HG03159 (cell line): ENCODE results near the gene FGB.
A peak's percentile ranks its signal among the peaks of the same experiment; 100 is the strongest.

ENCODE experiments used
- ATAC-seq: cut with Tn5 transposase; IDR thresholded peaks from one replicate; pipeline ENCODE4 v1.9.1; 2021; ENCODE audit warnings: mild to moderate bottlenecking, moderate library complexity; ENCODE audit not compliant: unreplicated experiment

FGB gene

DNA sequence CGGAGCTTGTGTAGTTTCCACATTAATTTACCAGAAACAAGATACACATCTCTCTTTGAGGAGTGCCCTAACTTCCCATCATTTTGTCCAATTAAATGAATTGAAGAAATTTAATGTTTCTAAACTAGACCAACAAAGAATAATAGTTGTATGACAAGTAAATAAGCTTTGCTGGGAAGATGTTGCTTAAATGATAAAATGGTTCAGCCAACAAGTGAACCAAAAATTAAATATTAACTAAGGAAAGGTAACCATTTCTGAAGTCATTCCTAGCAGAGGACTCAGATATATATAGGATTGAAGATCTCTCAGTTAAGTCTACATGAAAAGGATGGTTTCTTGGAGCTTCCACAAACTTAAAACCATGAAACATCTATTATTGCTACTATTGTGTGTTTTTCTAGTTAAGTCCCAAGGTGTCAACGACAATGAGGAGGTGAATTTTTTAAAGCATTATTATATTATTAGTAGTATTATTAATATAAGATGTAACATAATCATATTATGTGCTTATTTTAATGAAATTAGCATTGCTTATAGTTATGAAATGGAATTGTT lies at the start of gene FGB:
Gene FGB, plus strand, starts transcription at position 315 of the 558 bp plus-strand sequence. Its CDS starts 8 bp downstream, at position 323.
- ATAC-seq = no peak

- no peak for ATAC-seq
These were observed 46.3 kb upstream of the FGB start for GRCh38 chr4:154516318-154517029.

DNA sequence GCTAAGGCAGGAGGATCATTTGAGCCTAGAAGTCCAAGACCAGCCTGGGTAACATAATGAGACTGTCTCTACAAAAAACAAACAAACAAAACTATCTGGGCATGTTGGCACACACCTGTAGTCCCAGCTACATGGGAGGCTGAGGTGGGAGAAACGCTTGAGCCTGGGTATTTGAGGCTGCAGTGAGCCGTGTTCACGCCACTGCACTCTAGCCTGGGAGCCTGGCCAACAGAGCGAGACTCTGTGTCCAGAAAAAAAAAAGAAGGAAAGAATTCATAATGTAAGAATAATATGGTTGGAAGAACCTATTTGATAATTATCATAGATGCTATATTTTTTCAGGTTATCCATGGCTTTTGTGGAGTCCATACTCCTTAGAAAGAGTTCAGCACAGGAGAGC lies 45.2 kb upstream of the FGB start:
- ATAC-seq = no peak

- no peak for ATAC-seq
These were observed 43.6 kb upstream of the FGB start for GRCh38 chr4:154519214-154519613.

GRCh38 chr4:154521607-154522006 lies 41.2 kb upstream of the FGB start:
- ATAC-seq = no peak

- ATAC-seq = peak; percentile 62
These were observed 36.7 kb upstream of the FGB start for GRCh38 chr4:154526151-154526550.

GRCh38 chr4:154527308-154527707 lies 35.5 kb upstream of the FGB start:
- ATAC-seq = no peak

- no peak for ATAC-seq
These were observed 33.9 kb upstream of the FGB start for GRCh38 chr4:154528869-154529268.

GRCh38 chr4:154529728-154530519 lies 32.9 kb upstream of the FGB start:
- no peak for ATAC-seq

DNA sequence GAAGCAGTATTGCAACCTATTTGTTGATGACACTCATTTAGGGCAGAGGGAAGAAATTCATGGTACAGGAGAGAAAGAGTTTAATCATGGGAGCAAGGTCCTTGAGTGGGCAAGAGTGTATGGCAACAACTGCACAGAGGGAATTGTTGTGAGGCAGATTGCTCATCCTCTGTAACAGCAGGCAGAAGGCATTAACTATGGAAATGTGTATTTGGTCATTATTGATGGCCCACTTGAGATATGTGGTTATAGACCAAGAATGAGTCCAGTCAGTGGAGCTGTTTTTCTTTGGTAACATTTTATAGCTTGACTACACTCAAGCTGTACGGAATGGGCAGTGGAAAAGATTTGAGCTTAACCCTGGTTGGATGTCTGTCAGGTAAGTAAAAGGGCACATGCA lies 28.5 kb upstream of the FGB start:
- no peak for ATAC-seq

DNA sequence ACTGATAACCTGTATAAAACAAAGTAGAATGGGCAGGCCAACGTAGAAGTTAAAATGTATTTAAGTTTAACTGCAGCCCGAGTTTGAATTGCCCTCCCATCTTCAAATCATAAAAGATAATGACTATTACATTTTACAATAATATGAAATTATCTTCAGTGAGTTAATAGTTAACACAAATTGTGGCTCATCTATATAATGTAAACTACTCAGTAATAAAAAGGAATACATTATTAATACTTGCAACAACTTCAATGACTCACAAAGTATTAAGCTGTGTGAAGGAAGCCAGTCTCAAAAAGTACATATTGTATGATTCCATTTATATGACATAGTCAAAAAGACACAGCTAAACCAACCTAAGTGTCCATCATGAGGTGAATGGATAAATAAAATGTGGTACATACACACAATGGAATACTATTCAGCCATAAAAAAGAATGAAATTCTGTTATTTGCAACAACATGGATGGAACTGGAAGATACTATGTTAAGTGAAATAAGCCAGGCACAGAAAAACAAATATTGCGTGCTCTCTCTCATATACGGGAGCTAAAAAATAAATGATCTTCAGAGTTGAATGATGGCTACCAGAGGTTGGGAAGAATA lies 20.4 kb upstream of the FGB start:
- no peak for ATAC-seq

DNA sequence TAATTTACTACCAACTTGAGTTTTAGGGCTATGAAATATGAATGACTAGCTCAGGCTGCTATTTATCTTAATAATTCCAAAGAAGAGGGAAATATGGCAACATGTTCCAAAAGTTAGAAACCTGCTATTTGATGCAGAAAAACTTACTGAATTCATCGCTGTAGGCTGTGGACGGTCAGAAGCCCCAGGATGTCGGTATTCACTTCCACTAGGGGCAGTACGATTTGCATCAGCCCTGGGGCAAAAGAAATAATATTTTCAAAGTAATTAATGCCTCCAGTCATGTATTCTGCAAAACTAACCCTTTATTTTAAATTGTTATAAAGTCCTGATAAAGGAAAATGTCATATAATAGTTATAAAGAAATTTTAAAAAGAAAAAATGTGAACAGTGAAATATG lies 17.1 kb upstream of the FGB start:
- ATAC-seq = no peak

GRCh38 chr4:154549894-154550790 lies 12.7 kb upstream of the FGB start, which contains the start of gene PLRG1:
PLRG1 (minus strand) TSS chr4:154550400; CDS start chr4:154550308, 92 bp downstream.
- peak; percentile 98 for ATAC-seq

DNA sequence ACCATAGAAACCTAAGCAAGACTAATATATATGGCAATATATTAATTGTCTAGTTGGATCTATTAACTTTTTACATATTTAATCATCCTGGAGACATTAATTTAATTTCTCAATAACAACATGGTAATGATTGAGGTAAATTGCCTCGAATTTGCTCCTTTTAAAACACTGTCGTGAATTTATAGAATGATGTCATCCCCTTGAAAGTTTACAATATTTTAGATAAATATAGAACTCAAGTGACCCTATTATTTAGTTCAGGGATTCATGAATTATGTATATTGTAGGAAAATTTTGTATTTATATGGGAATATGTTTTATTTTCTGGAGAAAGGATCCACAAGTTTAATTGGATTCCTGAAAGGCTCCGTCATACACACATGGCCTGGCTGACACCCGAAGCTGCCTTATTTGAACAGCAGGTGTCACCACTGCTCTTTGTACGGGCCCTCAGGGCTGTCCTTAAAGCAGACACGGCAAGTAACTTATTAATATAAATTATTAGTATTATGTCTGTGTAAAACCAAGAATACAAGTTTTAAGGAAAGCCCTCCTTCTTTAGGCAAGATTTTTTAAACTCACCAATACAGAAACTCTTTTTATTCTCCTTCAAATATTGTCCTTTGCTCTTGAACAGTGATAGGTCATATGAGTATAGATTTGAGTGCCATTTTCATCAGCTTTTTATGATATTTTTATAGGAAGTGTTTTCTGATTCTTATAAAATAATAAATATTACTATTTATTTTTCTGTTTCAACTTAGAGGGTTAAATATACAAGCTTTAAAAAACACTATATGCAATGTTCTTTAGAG lies 10.7 kb upstream of the FGB start:
- ATAC-seq = peak; percentile 53

DNA sequence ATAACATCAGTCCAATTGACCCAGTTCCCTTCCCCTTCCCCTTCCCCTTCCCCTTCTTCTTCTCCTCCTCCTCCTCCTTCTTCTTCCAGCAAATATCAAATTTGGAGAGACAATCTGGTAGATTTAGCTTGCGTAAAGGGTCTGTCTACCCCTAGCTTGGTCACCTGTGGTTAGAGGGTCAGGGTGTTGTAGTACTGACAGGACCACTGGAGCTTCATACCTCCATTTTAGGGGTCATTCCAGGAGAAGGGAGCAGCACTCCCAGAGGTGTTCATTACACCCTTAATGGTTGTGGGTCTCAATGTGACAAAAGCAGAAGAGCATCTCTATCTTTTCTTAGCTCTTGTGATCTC lies 3.7 kb upstream of the FGB start:
- ATAC-seq = peak; percentile 24

DNA sequence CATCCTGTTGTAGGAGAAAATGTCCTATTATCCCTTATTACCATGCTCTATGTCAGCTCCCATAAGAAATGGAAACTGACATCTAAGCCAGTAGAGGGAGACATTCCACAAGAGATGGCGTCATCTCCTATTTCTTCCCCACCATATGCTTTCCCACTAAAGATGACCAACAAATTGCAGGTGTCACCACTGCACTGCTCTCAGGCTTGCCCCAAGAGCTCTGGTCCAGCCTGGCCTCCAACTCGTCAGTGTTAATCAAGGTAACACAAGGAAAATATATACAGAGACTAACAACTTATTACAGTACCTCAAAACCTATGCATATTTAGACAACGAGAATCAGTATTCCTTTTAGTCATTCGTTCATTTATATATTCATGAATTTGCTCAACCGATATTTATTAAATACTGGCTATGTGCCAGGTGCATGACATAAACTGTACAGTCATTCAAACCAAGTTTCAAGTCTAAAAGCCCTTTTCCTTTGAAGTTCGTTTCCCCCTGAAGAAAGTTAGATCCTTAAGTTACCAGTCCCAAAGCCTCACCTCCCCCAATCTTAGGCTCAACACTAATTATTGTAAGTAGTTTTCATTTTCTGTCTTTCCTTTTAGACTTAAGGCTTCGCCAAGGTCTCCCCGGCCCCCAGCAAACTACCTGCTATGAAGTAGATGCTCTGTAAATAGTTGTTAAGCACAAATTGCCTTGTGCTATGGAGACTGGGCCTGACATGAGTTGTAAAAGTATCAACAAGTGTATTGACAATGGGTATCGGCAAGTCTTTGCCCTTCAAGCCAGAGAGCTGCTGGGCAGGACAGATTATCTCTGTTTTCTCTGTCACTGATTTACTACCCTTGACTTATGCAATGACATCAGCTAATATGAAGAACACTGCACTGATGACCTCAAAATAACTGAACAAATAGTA lies 3.1 kb upstream of the FGB start:
- ATAC-seq = peak; percentile 80

DNA sequence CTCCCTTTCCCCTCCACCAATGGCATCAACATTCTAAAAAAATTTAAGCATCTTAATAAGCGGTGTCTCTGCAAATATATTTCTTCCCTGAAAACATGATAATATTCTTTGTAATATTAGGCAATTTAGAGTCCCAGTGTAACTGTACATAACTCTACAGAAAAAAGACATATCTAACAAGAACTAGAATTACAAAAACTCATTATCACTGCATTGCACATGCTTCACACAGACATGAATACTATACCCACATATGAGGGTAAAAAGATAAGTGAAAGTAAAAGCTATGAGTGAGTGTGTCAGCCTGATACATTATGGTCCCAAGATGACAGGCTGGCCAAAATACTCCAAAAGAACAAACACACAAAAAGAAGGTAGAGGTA lies 2.4 kb upstream of the FGB start:
- no peak for ATAC-seq

GRCh38 chr4:154560824-154561231 lies 2.0 kb upstream of the FGB start:
- ATAC-seq = no peak

DNA sequence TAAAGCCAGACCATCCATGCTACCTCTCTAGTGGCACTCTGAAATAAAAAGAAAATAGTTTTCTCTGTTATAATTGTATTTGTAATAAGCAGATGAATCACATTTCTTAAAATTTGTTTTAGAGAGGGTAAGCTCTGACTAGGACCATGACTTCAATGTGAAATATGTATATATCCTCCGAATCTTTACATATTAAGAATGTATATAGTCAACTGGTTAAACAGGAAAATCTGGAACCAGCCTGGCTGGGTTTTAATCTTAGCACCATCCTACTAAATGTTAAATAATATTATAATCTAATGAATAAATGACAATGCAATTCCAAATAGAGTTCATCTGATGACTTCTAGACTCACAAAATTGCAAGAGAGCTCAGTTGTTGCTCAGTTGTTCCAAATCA lies 1.5 kb downstream of the FGB start:
- no peak for ATAC-seq
